PFSK-1 (cell line): ENCODE results near the gene ADAMTS17.

ENCODE experiments used
- POLR2AphosphoS5 ChIP-seq: IDR thresholded peaks from 2 replicates; pipeline ENCODE4 v1.6.1; 2012; ENCODE audit warnings: low read depth, mild to moderate bottlenecking, control low read depth, low read length, moderate library complexity
- TAF1 ChIP-seq: IDR thresholded peaks from 2 replicates; pipeline ENCODE4 v1.6.1; 2012; ENCODE audit warnings: low read length, control low read depth, borderline replicate concordance; ENCODE audit not compliant: insufficient read depth

GRCh38 chr15:100078511-100079220 is 263.1 kb downstream of the ADAMTS17 start:
- TF ChIP-seq POLR2AphosphoS5 (no peak), TAF1 (no peak)
